IMR-90 (cell line): ENCODE measurements around the gene PTK6. TPM values are rescaled to one million over a fixed set of nuclear protein-coding genes. Genes with fewer than 3 reads are reported as not detected.

Source experiments
- polyA plus RNA-seq, 3 experiments: library from polyadenylated mRNA; depleted of rRNA; stranded (reverse); fragments of >200 nt; gene quantifications; 2 replicates each; pipeline ENCODE4 v1.2.3, GENCODE V29; 2012; ENCODE audit warnings: low replicate concordance in 1 of 3
- total RNA-seq: library from RNA; depleted of rRNA; stranded (reverse); fragments of >200 nt; gene quantifications from 2 replicates; pipeline ENCODE4 v1.2.3, GENCODE V29; 2012; rRNA removed

Gene PTK6
- total and polyA plus RNA-seq, 2 of the 4 experiments (the other 2 are of a cell fraction): not detected

Other genes with a start within 250 kb of the PTK6 start
- not detected in 2 replicates for gene COL20A1, start 244.2 kb downstream of the PTK6 start, total RNA-seq
- not detected in 2 replicates for gene COL20A1, start 244.2 kb downstream of the PTK6 start, polyA plus RNA-seq (2012; rRNA removed)
- not detected in 2 replicates for gene CHRNA4, start 176.0 kb downstream of the PTK6 start, total RNA-seq
- gene CHRNA4, start 176.0 kb downstream of the PTK6 start, polyA plus RNA-seq (2012; rRNA removed): not detected in 2 replicates
- not detected in 2 replicates for gene KCNQ2, start 64.7 kb downstream of the PTK6 start, total RNA-seq
- gene KCNQ2, start 64.7 kb downstream of the PTK6 start, polyA plus RNA-seq (2012; rRNA removed): 0.02 TPM in 1 of 2 replicates, not detected in the other
- gene EEF1A2, start 38.3 kb downstream of the PTK6 start, total RNA-seq: 1.3 and 2.2 TPM in 2 replicates
- 3.2 and 4.6 TPM in 2 replicates for gene EEF1A2, start 38.3 kb downstream of the PTK6 start, polyA plus RNA-seq (2012; rRNA removed)
- 12.9 and 17.2 TPM in 2 replicates for gene PPDPF, start 16.6 kb downstream of the PTK6 start, total RNA-seq
- gene PPDPF, start 16.6 kb downstream of the PTK6 start, polyA plus RNA-seq (2012; rRNA removed): 171 and 200 TPM in 2 replicates
- gene SRMS, start 10.4 kb upstream of the PTK6 start, total RNA-seq: not detected in 2 replicates
- gene SRMS, start 10.4 kb upstream of the PTK6 start, polyA plus RNA-seq (2012; rRNA removed): not detected in 2 replicates
- gene FNDC11, start 16.8 kb upstream of the PTK6 start, total RNA-seq: 0.28 and 0.36 TPM in 2 replicates
- 1.0 and 1.6 TPM in 2 replicates for gene FNDC11, start 16.8 kb upstream of the PTK6 start, polyA plus RNA-seq (2012; rRNA removed)
- 4.2 and 4.7 TPM in 2 replicates for gene HELZ2, start 36.9 kb upstream of the PTK6 start, total RNA-seq
- 10.6 and 12.2 TPM in 2 replicates for gene HELZ2, start 36.9 kb upstream of the PTK6 start, polyA plus RNA-seq (2012; rRNA removed)
- 5.0 and 5.3 TPM in 2 replicates for gene GMEB2, start 89.7 kb upstream of the PTK6 start, total RNA-seq
- 10.0 and 10.6 TPM in 2 replicates for gene GMEB2, start 89.7 kb upstream of the PTK6 start, polyA plus RNA-seq (2012; rRNA removed)
- gene STMN3, start 116.0 kb upstream of the PTK6 start, total RNA-seq: 20.3 and 21.1 TPM in 2 replicates
- gene STMN3, start 116.0 kb upstream of the PTK6 start, polyA plus RNA-seq (2012; rRNA removed): 62.3 and 67.4 TPM in 2 replicates
- 9.4 and 14.7 TPM in 2 replicates for gene RTEL1, start 120.9 kb upstream of the PTK6 start, total RNA-seq
- 18.8 and 22.5 TPM in 2 replicates for gene RTEL1, start 120.9 kb upstream of the PTK6 start, polyA plus RNA-seq (2012; rRNA removed)
- gene TNFRSF6B, start 159.3 kb upstream of the PTK6 start, total RNA-seq: 1.1 and 1.3 TPM in 2 replicates
- 11.0 and 12.0 TPM in 2 replicates for gene TNFRSF6B, start 159.3 kb upstream of the PTK6 start, polyA plus RNA-seq (2012; rRNA removed)
- 25.3 and 29.2 TPM in 2 replicates for gene ARFRP1, start 170.6 kb upstream of the PTK6 start, total RNA-seq
- 36.3 and 36.6 TPM in 2 replicates for gene ARFRP1, start 170.6 kb upstream of the PTK6 start, polyA plus RNA-seq (2012; rRNA removed)
- 13.4 and 15.6 TPM in 2 replicates for gene ZGPAT, start 170.7 kb upstream of the PTK6 start, total RNA-seq
- 20.2 and 21.1 TPM in 2 replicates for gene ZGPAT, start 170.7 kb upstream of the PTK6 start, polyA plus RNA-seq (2012; rRNA removed)
- gene LIME1, start 199.3 kb upstream of the PTK6 start, total RNA-seq: 0.28 and 0.36 TPM in 2 replicates
- gene LIME1, start 199.3 kb upstream of the PTK6 start, polyA plus RNA-seq (2012; rRNA removed): 7.8 and 11.9 TPM in 2 replicates
- gene SLC2A4RG, start 202.4 kb upstream of the PTK6 start, total RNA-seq: 5.0 and 8.1 TPM in 2 replicates
- 50.3 and 71.4 TPM in 2 replicates for gene SLC2A4RG, start 202.4 kb upstream of the PTK6 start, polyA plus RNA-seq (2012; rRNA removed)